ENCODE measurements around the gene TM2D3. TPM values are rescaled to one million over a fixed set of nuclear protein-coding genes. Genes with fewer than 3 reads are reported as not detected.
"Not testable (repeated sequence)": the region's sequence is repeated elsewhere in the genome, so short reads cannot be mapped to it uniquely, and the experiment has no call there.

TM2D3 gene
- total RNA-seq, 1 experiment from 2014 or later: 34.7 TPM

DNA sequence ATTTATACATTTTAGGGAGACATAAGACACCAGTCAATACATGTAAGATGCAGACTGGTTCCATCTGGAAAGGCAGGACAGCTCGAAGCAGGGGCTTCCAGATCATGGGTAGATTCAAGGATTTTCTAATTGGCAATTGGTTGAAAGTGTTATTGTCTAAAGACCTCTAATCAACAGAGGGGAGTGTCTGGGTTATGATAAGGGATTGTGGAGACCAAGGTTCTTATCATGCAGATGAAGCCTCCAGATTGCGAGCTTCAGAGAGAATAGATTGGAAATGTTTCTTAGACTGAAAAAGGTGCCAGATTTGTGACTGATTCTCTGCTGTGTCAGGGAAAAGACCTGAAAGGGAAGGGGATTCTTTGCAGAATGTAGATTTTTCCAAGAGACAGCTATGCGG is 15.1 kb downstream of the TM2D3 start:
- BruUV-seq (replicated peaks): no TSS peak
- POLR2A ChIA-PET: no interaction called here
- intact Hi-C loops (cut with micrococcal nuclease; ENCODE audit: unreplicated experiment): no loop called here

DNA sequence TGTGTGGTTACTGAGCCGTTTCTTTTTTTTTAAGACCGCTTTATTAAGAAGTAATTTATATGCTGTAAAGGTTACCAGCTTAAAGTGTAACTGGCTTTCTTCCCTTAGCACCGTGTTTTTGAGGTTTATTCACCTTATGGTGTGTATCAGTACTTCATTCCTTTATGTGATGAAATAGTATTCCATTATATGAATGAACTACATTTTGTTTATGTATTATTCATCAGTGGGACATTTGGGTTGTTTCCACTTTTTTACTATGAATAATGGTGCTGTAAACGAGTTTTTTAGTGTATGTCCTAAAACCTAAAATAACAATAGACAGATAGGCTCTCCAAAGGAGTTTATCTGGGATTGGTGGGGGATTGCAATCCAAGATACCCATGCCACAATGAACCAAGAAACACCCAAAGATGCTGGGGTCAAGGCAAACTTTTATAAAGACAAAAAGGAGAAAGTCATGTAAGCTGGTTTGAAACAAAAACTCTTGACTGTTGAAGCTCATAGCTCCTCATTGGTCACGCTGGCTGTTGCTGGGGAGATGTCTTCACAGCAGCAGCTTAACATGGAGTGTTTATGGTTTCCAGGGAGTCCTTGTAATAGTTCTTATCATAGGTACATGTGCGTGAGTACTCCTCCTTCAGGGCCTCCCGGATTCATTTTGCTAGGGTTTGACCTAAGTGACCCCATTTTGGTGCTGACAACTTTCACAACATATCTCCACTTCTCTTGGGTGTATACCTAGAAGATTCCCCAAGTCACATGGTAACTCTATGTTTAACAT is 16.0 kb downstream of the TM2D3 start:
- CTCF ChIA-PET: no interaction called here

More for the DNA sequence above, 15.1 kb downstream of the TM2D3 start:
- H3K36me3 ChIP-seq (ENCODE audit: control insufficient read depth, insufficient read depth, low read length): no peaks in the 10 kb centered on the region
- Mint-ChIP-seq H3K9me3 (ENCODE audit: unreplicated experiment) (no peaks in the 10 kb centered on the region), H3K27me3 (ENCODE audit: insufficient read depth, unreplicated experiment) (no peaks in the 10 kb centered on the region), H3K4me3 (ENCODE audit: unreplicated experiment) (no peak overlapping the region), H3K27ac (ENCODE audit: unreplicated experiment) (no peak overlapping the region), H3K4me1 (ENCODE audit: low read depth, unreplicated experiment) (peaks cover 8% of the 10 kb centered on the region), H3K36me3 (ENCODE audit: insufficient read depth, unreplicated experiment) (peaks cover 8% of the 10 kb centered on the region)
- H3K27me3 ChIP-seq (replicated peaks; ENCODE audit: control insufficient read depth, insufficient read depth, low read length): no peaks in the 10 kb centered on the region
- CTCF ChIA-PET: interaction anchor here (1.1 kb wide), 1 partner anchor 348 kb away, joined by 3 read pairs; no protein-coding TSS in a partner anchor
- no peak for DNase-seq
- no peak overlapping the region for H3K4me3 ChIP-seq (ENCODE audit: low read depth, low read length)
- TF ChIP-seq, protein P1, sequence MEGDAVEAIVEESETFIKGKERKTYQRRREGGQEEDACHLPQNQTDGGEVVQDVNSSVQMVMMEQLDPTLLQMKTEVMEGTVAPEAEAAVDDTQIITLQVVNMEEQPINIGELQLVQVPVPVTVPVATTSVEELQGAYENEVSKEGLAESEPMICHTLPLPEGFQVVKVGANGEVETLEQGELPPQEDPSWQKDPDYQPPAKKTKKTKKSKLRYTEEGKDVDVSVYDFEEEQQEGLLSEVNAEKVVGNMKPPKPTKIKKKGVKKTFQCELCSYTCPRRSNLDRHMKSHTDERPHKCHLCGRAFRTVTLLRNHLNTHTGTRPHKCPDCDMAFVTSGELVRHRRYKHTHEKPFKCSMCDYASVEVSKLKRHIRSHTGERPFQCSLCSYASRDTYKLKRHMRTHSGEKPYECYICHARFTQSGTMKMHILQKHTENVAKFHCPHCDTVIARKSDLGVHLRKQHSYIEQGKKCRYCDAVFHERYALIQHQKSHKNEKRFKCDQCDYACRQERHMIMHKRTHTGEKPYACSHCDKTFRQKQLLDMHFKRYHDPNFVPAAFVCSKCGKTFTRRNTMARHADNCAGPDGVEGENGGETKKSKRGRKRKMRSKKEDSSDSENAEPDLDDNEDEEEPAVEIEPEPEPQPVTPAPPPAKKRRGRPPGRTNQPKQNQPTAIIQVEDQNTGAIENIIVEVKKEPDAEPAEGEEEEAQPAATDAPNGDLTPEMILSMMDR (IDR thresholded peaks at IDR 0.05; ENCODE audit: insufficient read depth in 1 of 2, low read depth in 1 of 2, low read length in 1 of 2, severe bottlenecking in 1 of 2, unreplicated experiment in 1 of 2): no peak
- H3K4me1 ChIP-seq: peaks cover 13% of the 10 kb centered on the region
- no peaks in the 10 kb centered on the region for H3K9me3 ChIP-seq

DNA sequence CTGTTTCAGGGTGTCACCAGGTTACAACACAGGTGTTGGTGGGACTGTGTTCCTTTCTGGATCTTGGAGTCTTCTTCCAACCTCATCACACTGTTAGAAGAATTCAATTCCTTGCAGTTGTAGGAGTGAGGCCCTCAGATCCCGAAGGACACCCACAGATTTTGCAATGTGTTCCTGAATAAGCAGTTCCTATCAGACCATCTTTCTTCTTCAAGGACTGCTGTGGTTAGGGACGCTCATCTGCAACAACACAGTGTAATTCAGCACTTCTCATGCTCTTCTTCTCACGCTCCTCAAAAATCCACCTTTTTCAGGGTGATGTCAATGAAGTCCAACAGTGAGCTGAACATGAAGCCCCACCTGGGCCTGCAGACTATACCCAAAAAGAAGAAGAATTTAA is 18.8 kb downstream of the TM2D3 start:
- H3K27ac Mint-ChIP-seq (ENCODE audit: unreplicated experiment): no peak overlapping the region
- no TSS peak for BruUV-seq (replicated peaks)

More for the DNA sequence above, 16.0 kb downstream of the TM2D3 start:
- intact Hi-C loops (cut with micrococcal nuclease; ENCODE audit: unreplicated experiment): no loop called here
- H3K27me3 Mint-ChIP-seq (ENCODE audit: insufficient read depth, unreplicated experiment): no peaks in the 10 kb centered on the region
- TF ChIP-seq, protein P1 (IDR thresholded peaks at IDR 0.05; ENCODE audit: insufficient read depth in 1 of 2, low read depth in 1 of 2, low read length in 1 of 2, severe bottlenecking in 1 of 2, unreplicated experiment in 1 of 2): no peak
- no peak overlapping the region for H3K27ac Mint-ChIP-seq (ENCODE audit: unreplicated experiment)
- H3K4me3 Mint-ChIP-seq (ENCODE audit: unreplicated experiment): no peak overlapping the region
- BruUV-seq (replicated peaks): no TSS peak
- no peak overlapping the region for H3K4me3 ChIP-seq (ENCODE audit: low read depth, low read length)
- peaks cover 4% of the 10 kb centered on the region for H3K36me3 Mint-ChIP-seq (ENCODE audit: insufficient read depth, unreplicated experiment)
- peaks cover 8% of the 10 kb centered on the region for H3K4me1 Mint-ChIP-seq (ENCODE audit: low read depth, unreplicated experiment)
- H3K27me3 ChIP-seq (replicated peaks; ENCODE audit: control insufficient read depth, insufficient read depth, low read length): no peaks in the 10 kb centered on the region
- DNase-seq: no peak
- no peaks in the 10 kb centered on the region for H3K9me3 Mint-ChIP-seq (ENCODE audit: unreplicated experiment)
- no peaks in the 10 kb centered on the region for H3K36me3 ChIP-seq (ENCODE audit: control insufficient read depth, insufficient read depth, low read length)
- POLR2A ChIA-PET: no interaction called here
- H3K4me1 ChIP-seq: peaks cover 13% of the 10 kb centered on the region
- H3K9me3 ChIP-seq: no peaks in the 10 kb centered on the region

DNA sequence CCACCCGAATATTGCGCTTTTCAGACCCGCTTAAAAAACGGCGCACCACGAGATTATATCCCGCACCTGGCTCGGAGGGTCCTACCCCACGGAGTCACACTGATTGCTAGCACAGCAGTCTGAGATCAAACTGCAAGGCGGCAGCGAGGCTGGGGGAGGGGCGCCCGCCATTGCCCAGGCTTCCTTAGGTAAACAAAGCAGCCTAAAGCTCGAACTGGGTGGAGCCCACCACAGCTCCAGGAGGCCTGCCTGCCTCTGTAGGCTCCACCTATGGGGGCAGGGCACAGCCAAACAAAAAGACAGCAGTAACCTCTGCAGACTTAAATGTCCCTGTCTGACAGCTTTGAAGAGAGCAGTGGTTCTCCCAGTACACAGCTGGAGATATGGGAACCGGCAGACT is 25.5 kb downstream of the TM2D3 start:
- H3K27me3 Mint-ChIP-seq (ENCODE audit: insufficient read depth, unreplicated experiment); CTCF ChIA-PET; DNase-seq; H3K4me1 Mint-ChIP-seq (ENCODE audit: low read depth, unreplicated experiment); BruUV-seq (replicated peaks); H3K4me3 ChIP-seq (ENCODE audit: low read depth, low read length); H3K27ac Mint-ChIP-seq (ENCODE audit: unreplicated experiment); H3K4me1 ChIP-seq; H3K36me3 ChIP-seq (ENCODE audit: control insufficient read depth, insufficient read depth, low read length); H3K36me3 Mint-ChIP-seq (ENCODE audit: insufficient read depth, unreplicated experiment); H3K4me3 Mint-ChIP-seq (ENCODE audit: unreplicated experiment); H3K27me3 ChIP-seq (replicated peaks; ENCODE audit: control insufficient read depth, insufficient read depth, low read length); intact Hi-C loops (cut with micrococcal nuclease; ENCODE audit: unreplicated experiment); H3K9me3 ChIP-seq; POLR2A ChIA-PET: not testable (repeated sequence)
- H3K9me3 Mint-ChIP-seq (ENCODE audit: unreplicated experiment): peaks cover 12% of the 10 kb centered on the region

More for the DNA sequence above, 18.8 kb downstream of the TM2D3 start:
- H3K36me3 ChIP-seq (ENCODE audit: control insufficient read depth, insufficient read depth, low read length): no peaks in the 10 kb centered on the region
- Mint-ChIP-seq H3K9me3 (ENCODE audit: unreplicated experiment) (no peaks in the 10 kb centered on the region), H3K36me3 (ENCODE audit: insufficient read depth, unreplicated experiment) (no peaks in the 10 kb centered on the region), H3K4me3 (ENCODE audit: unreplicated experiment) (no peak overlapping the region), H3K27me3 (ENCODE audit: insufficient read depth, unreplicated experiment) (no peaks in the 10 kb centered on the region), H3K4me1 (ENCODE audit: low read depth, unreplicated experiment) (peaks cover 8% of the 10 kb centered on the region)
- H3K4me1 ChIP-seq: peaks cover 13% of the 10 kb centered on the region
- H3K4me3 ChIP-seq (ENCODE audit: low read depth, low read length): no peak overlapping the region
- H3K27me3 ChIP-seq (replicated peaks; ENCODE audit: control insufficient read depth, insufficient read depth, low read length): no peaks in the 10 kb centered on the region
- intact Hi-C loops (cut with micrococcal nuclease; ENCODE audit: unreplicated experiment): no loop called here
- no peak for DNase-seq
- H3K9me3 ChIP-seq: no peaks in the 10 kb centered on the region
- TF ChIP-seq, protein P1 (IDR thresholded peaks at IDR 0.05; ENCODE audit: insufficient read depth in 1 of 2, low read depth in 1 of 2, low read length in 1 of 2, severe bottlenecking in 1 of 2, unreplicated experiment in 1 of 2): no peak
- CTCF ChIA-PET: no interaction called here
- POLR2A ChIA-PET: no interaction called here
